Myocyte (in vitro differentiated cells): ENCODE data around the gene PLGRKT. TPM values are rescaled to one million over a fixed set of nuclear protein-coding genes. Genes with fewer than 3 reads are reported as not detected.
"Not testable (repeated sequence)": the region's sequence is repeated elsewhere in the genome, so short reads cannot be mapped to it uniquely, and the experiment has no call there.

Source experiments
- DNase-seq: peaks from one replicate; pipeline ENCODE4 v3.0.0-alpha.2; 2012; ENCODE audit warnings: low read depth
- total RNA-seq: library from RNA; depleted of rRNA; stranded (reverse); fragments of >200 nt; gene quantifications from 2 replicates; pipeline ENCODE4 v1.2.3, GENCODE V29; 2014

Gene PLGRKT
- total RNA-seq, 1 donor from 2014 or later = 46.9 TPM

- DNase-seq = peak; percentile 65
Measured at GRCh38 chr9:5388026-5388819, 49.5 kb downstream of the PLGRKT start.

GRCh38 chr9:5384436-5384835 is 53.3 kb downstream of the PLGRKT start:
- DNase-seq = no peak

- DNase-seq = no peak
Measured at GRCh38 chr9:5382479-5382878, 55.2 kb downstream of the PLGRKT start.

- DNase-seq = no peak
Measured at GRCh38 chr9:5375790-5376477, 61.8 kb downstream of the PLGRKT start.

- no peak for DNase-seq
Measured at GRCh38 chr9:5375091-5375490, 62.6 kb downstream of the PLGRKT start.

- peak; percentile 13 for DNase-seq
Measured at GRCh38 chr9:5364294-5365024, 73.3 kb downstream of the PLGRKT start.

- DNase-seq = peak; percentile 79
Measured at GRCh38 chr9:5361326-5362010, 76.3 kb downstream of the PLGRKT start.

- peak; percentile 7 for DNase-seq
Measured at GRCh38 chr9:5360341-5360740, 77.4 kb downstream of the PLGRKT start.

GRCh38 chr9:5357431-5358105 is 80.2 kb downstream of the PLGRKT start:
- peak; percentile 39 for DNase-seq

- DNase-seq = no peak
Measured at GRCh38 chr9:5355817-5356216, 81.9 kb downstream of the PLGRKT start.

GRCh38 chr9:5355226-5355625 is 82.5 kb downstream of the PLGRKT start:
- DNase-seq = peak; percentile 6

- DNase-seq = no peak
Measured at GRCh38 chr9:5354184-5354583, 83.5 kb downstream of the PLGRKT start.

- no peak for DNase-seq
Measured at GRCh38 chr9:5352637-5353248, 85.0 kb downstream of the PLGRKT start.

GRCh38 chr9:5338992-5339981 is 98.4 kb downstream of the PLGRKT start, which contains the start of gene RLN1:
TSS of gene RLN1 (minus strand) at chr9:5339876. CDS start at chr9:5339746, 130 bp downstream.
- not testable (repeated sequence) for DNase-seq

- DNase-seq = no peak
Measured at GRCh38 chr9:5336688-5337087, 101.0 kb downstream of the PLGRKT start.

GRCh38 chr9:5331276-5331675 is 106.4 kb downstream of the PLGRKT start:
- DNase-seq = not testable (repeated sequence)

- DNase-seq = no peak
Measured at GRCh38 chr9:5326893-5327548, 110.7 kb downstream of the PLGRKT start.

- DNase-seq = no peak
Measured at GRCh38 chr9:5326187-5326586, 111.5 kb downstream of the PLGRKT start.
